Neutrophil (primary cell): ENCODE results near the gene MRPL39.
A peak's percentile ranks its signal among the peaks of the same experiment; 100 is the strongest.

ENCODE experiments used
- H3K27ac ChIP-seq: fragments of 200-600 bp; sonication (generic); 2 replicates; pipeline ENCODE4 v1.5.1; 2016; ENCODE audit warnings: mild to moderate bottlenecking, moderate library complexity
- H3K27me3 ChIP-seq: fragments of 200-600 bp; sonication (generic); 2 replicates; pipeline ENCODE4 v1.6.0; 2016; ENCODE audit warnings: mild to moderate bottlenecking
- H3K36me3 ChIP-seq: fragments of 200-600 bp; sonication (generic); 2 replicates; pipeline ENCODE4 v1.5.1; 2017
- H3K4me1 ChIP-seq, 2 experiments: fragments of 200-600 bp in 1 of 2; sonication (generic) in 1 of 2; 1 replicate in 1 of 2; 2 replicates in 1 of 2; pipeline versions ENCODE4 v1.5.1 to v1.6.1; 2013 to 2016; ENCODE audit warnings: low read depth in 1 of 2, low read length in 1 of 2, mild to moderate bottlenecking in 1 of 2, moderate library complexity in 1 of 2; ENCODE audit not compliant: control insufficient read depth in 1 of 2, insufficient read depth in 1 of 2
- H3K4me3 ChIP-seq, 2 experiments: fragments of 200-600 bp in 1 of 2; sonication (generic) in 1 of 2; 1 replicate in 1 of 2; 2 replicates in 1 of 2; pipeline ENCODE4 v1.5.1; 2013 to 2016; ENCODE audit warnings: low read depth in 1 of 2, low read length in 1 of 2, mild to moderate bottlenecking in 1 of 2, moderate library complexity in 1 of 2
- H3K9me3 ChIP-seq: fragments of 200-600 bp; sonication (generic); 2 replicates; pipeline ENCODE4 v1.5.1; 2016
- CTCF ChIP-seq: fragments of 200-600 bp; sonication (generic); IDR thresholded peaks from 2 replicates; pipeline ENCODE4 v1.5.1; 2016; ENCODE audit warnings: antibody characterized with exemption

The MRPL39 gene

GRCh38 chr21:25565272-25566211 lies 41.7 kb downstream of the MRPL39 start:
- TF ChIP-seq CTCF, result no peak
- H3K9me3 ChIP-seq, result no peaks in the 10 kb centered on the region
- peaks cover 7 to 11% of the 10 kb centered on the region in 2 experiments for H3K4me1 ChIP-seq
- no peaks in the 10 kb centered on the region for H3K36me3 ChIP-seq
- H3K27me3 ChIP-seq, result peaks cover 34% of the 10 kb centered on the region
- no peak overlapping the region for H3K4me3 ChIP-seq
- H3K27ac ChIP-seq, result no peak overlapping the region

DNA sequence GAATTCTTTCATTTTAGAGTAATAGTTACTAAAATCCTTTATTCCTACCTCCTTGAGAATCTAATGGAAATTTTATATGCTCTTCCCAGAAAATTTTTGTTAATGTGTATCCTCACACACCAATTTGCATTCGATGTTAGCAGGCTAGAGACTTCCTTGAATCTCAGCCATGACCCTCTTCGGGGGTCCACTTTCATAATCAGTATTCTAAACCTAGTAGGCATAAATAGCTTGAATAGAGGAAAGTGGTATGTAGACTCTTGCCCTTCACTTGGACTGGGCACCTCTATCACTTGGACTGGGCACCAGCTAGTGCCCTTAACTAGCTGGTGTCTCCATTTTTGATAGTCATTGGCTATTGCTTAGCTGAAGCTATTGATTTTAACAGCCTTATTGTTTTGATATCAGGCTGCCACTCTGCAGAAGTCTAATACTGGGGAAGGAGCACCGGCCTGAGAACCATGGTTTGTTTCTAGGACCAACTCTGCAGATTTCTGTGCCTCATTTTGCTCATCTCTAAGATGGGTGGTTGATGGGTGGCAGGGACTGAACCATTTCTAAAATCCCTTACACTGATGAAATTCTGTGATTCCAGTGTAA lies 42.8 kb downstream of the MRPL39 start:
- no peaks in the 10 kb centered on the region for H3K36me3 ChIP-seq
- peaks cover 44% of the 10 kb centered on the region for H3K27me3 ChIP-seq
- H3K27ac ChIP-seq, result no peak overlapping the region
- no peak overlapping the region for H3K4me3 ChIP-seq
- no peaks in the 10 kb centered on the region for H3K9me3 ChIP-seq
- no peak for TF ChIP-seq CTCF
- H3K4me1 ChIP-seq, result peaks cover 12 to 18% of the 10 kb centered on the region in 2 experiments

- no peak overlapping the region for H3K4me3 ChIP-seq
- H3K4me1 ChIP-seq, result peaks cover 12 to 18% of the 10 kb centered on the region in 2 experiments
- H3K36me3 ChIP-seq, result no peaks in the 10 kb centered on the region
- no peak for TF ChIP-seq CTCF
- no peak overlapping the region for H3K27ac ChIP-seq
- no peaks in the 10 kb centered on the region for H3K9me3 ChIP-seq
- peaks cover 44% of the 10 kb centered on the region for H3K27me3 ChIP-seq
Measured at GRCh38 chr21:25563361-25564116, 43.7 kb downstream of the MRPL39 start.

GRCh38 chr21:25562660-25563059 lies 44.6 kb downstream of the MRPL39 start:
- no peaks in the 10 kb centered on the region for H3K36me3 ChIP-seq
- H3K4me1 ChIP-seq, result peaks cover 12 to 18% of the 10 kb centered on the region in 2 experiments
- no peak for TF ChIP-seq CTCF
- H3K27me3 ChIP-seq, result peaks cover 44% of the 10 kb centered on the region
- peak overlapping the region in 1 of 2 experiments; percentile 46 for H3K4me3 ChIP-seq
- H3K9me3 ChIP-seq, result no peaks in the 10 kb centered on the region
- no peak overlapping the region for H3K27ac ChIP-seq
